NCI-H1092 (cell line): ENCODE results near the gene L3MBTL4.

Source experiments
- DNase-seq: peaks from one replicate; lab custom pipeline; 2025; lab: John Stamatoyannopoulos, UW

Gene L3MBTL4

GRCh38 chr18:5986257-5986931 is 428.3 kb downstream of the L3MBTL4 start:
- no peak for DNase-seq

GRCh38 chr18:5984245-5984644 is 430.5 kb downstream of the L3MBTL4 start:
- DNase-seq, result no peak

GRCh38 chr18:5983488-5983887 is 431.2 kb downstream of the L3MBTL4 start:
- no peak for DNase-seq

GRCh38 chr18:5982332-5982731 is 432.4 kb downstream of the L3MBTL4 start:
- no peak for DNase-seq

- no peak for DNase-seq
Measured at GRCh38 chr18:5980721-5981120, 434.0 kb downstream of the L3MBTL4 start.

GRCh38 chr18:5979971-5980457 is 434.7 kb downstream of the L3MBTL4 start:
- DNase-seq, result no peak

GRCh38 chr18:5979176-5979888 is 435.4 kb downstream of the L3MBTL4 start:
- no peak for DNase-seq

- DNase-seq, result no peak
Measured at GRCh38 chr18:5977022-5977421, 437.7 kb downstream of the L3MBTL4 start.

- DNase-seq, result no peak
Measured at GRCh38 chr18:5975111-5976002, 439.4 kb downstream of the L3MBTL4 start.

- DNase-seq, result no peak
Measured at GRCh38 chr18:5974696-5975095, 440.0 kb downstream of the L3MBTL4 start.

GRCh38 chr18:5973099-5973498 is 441.6 kb downstream of the L3MBTL4 start:
- DNase-seq, result no peak

GRCh38 chr18:5972298-5972697 is 442.4 kb downstream of the L3MBTL4 start:
- DNase-seq, result no peak

GRCh38 chr18:5969989-5970403 is 444.7 kb downstream of the L3MBTL4 start:
- DNase-seq, result no peak

- no peak for DNase-seq
Measured at GRCh38 chr18:5969355-5969988, 445.2 kb downstream of the L3MBTL4 start.

GRCh38 chr18:5967666-5968065 is 447.0 kb downstream of the L3MBTL4 start:
- no peak for DNase-seq

GRCh38 chr18:5967007-5967406 is 447.7 kb downstream of the L3MBTL4 start:
- DNase-seq, result no peak

GRCh38 chr18:5966514-5966913 is 448.2 kb downstream of the L3MBTL4 start:
- no peak for DNase-seq

GRCh38 chr18:5964996-5965395 is 449.7 kb downstream of the L3MBTL4 start:
- no peak for DNase-seq

- no peak for DNase-seq
Measured at GRCh38 chr18:5964596-5964995, 450.1 kb downstream of the L3MBTL4 start.

- DNase-seq, result no peak
Measured at GRCh38 chr18:5964108-5964507, 450.6 kb downstream of the L3MBTL4 start.

GRCh38 chr18:5963267-5963666 is 451.4 kb downstream of the L3MBTL4 start:
- no peak for DNase-seq

- DNase-seq, result no peak
Measured at GRCh38 chr18:5962362-5962761, 452.3 kb downstream of the L3MBTL4 start.
